Measurements from ENCODE around the gene ST3GAL2. TPM values are rescaled to one million over a fixed set of nuclear protein-coding genes. Genes with fewer than 3 reads are reported as not detected.

Gene ST3GAL2
- total and polyA plus RNA-seq, 8 donors, result 25.3 to 38.5 (median 30.6) TPM

DNA sequence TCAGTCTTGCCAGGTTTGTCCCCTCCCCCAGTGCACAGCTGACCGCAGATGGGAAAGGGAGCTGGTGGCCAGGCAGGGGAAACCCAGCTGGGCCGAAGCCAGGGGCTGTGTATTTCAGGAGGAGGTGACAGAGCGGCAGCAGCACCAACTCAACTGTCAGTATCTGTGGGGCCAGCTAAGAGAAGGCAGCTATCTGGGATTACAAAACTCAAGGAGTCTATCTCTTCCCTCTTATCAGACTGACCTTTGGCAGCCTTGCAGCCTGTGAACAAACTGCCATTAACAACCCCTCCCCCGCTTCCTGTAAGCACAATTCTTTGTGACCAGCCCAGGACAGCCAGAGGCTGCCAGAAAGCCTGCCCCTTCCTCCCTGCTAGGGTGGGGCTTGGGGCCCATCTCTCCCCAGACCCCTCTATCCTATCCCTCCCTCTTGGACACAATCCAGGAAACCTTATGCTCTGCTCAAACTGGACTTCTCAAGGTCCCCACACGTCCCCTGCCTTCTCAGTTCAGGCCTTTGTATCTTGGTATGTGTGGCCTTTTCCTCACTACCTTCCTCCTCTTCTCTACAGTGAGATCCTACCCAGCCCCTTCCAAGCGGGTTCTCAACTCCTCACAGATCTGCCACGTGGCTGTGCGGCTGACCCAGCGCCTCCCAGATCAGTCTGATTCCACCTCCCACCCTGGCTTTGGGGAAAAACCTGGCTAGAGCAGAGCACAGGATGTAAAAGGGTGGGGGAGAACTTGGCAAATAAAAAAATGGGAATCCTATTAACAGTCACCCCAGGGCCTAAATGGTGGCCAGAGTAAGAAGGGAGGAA lies 10.5 kb downstream of the ST3GAL2 start:
- Histone ChIP-seq H3K36me3 (peaks cover 0 to 6% of the 10 kb centered on the region in 2 donors), H3K4me1 (peaks cover 54 to 100% of the 10 kb centered on the region in 2 donors), H3K9me3 (no peaks in the 10 kb centered on the region), H3K4me3 (no peak overlapping the region), H3K27ac (peak overlapping the region; percentile 85 to 95), H3K27me3 (no peaks in the 10 kb centered on the region)
- ATAC-seq (peak; percentile 82), DNase-seq (peak; percentile 92 to 96 (median 95))
- TF ChIP-seq, protein P1, sequence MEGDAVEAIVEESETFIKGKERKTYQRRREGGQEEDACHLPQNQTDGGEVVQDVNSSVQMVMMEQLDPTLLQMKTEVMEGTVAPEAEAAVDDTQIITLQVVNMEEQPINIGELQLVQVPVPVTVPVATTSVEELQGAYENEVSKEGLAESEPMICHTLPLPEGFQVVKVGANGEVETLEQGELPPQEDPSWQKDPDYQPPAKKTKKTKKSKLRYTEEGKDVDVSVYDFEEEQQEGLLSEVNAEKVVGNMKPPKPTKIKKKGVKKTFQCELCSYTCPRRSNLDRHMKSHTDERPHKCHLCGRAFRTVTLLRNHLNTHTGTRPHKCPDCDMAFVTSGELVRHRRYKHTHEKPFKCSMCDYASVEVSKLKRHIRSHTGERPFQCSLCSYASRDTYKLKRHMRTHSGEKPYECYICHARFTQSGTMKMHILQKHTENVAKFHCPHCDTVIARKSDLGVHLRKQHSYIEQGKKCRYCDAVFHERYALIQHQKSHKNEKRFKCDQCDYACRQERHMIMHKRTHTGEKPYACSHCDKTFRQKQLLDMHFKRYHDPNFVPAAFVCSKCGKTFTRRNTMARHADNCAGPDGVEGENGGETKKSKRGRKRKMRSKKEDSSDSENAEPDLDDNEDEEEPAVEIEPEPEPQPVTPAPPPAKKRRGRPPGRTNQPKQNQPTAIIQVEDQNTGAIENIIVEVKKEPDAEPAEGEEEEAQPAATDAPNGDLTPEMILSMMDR (IDR thresholded peaks at IDR 0.05), result no peak
- intact Hi-C loops (cut with DNase I), result no loop called here

DNA sequence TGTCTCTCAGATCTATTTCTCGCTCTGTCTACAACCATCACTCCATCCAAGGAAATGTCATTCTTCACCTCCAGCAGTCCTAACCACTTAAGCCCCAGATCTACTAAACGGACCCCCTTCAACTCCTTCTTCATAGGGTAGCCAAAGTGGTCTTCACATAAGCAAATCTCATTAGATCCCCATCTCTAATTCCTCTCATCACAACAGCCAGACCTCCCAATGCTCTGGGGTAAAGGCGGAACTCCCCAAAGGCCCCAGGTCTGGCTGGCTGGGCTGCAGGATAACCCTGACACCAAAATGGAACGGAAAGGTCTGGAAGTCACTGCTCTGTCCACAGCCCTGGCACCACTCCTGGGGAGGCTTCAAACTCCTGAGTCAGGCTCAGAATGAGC lies 11.1 kb downstream of the ST3GAL2 start:
- H3K36me3 ChIP-seq, result peaks cover 0 to 6% of the 10 kb centered on the region in 2 donors
- intact Hi-C loops (cut with DNase I), result no loop called here
- no peak for DNase-seq

DNA sequence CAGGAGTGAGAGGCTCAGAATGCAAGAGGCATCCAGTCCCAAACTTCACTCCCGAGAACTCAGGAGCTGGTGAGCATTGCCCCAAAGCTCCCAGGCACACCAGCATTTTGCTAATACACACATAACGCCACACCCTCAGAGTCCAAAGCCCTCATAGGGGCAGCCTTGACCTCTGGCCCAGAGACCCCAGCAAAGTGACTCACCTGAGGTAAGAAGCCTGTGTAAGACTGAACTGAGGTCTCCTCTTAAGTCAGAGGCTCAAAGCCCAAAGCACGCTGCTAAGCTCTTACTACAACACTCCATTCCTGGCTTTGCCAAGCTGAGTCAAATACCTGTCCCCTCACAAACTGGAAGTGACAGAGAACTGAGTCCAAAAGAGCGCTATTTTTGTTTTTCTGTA lies 16.4 kb downstream of the ST3GAL2 start:
- intact Hi-C loops (cut with DNase I), result no loop called here
- ATAC-seq (no peak), DNase-seq (no peak)
- Histone ChIP-seq H3K27me3 (no peaks in the 10 kb centered on the region), H3K4me3 (no peak overlapping the region), H3K4me1 (peaks cover 3 to 98% of the 10 kb centered on the region in 2 donors), H3K9me3 (no peaks in the 10 kb centered on the region), H3K36me3 (peaks cover 0 to 6% of the 10 kb centered on the region in 2 donors), H3K27ac (peak overlapping the region in 1 of 2 donors; percentile 90)
- TF ChIP-seq, protein P1 (IDR thresholded peaks at IDR 0.05), result no peak

More for the DNA sequence above, 11.1 kb downstream of the ST3GAL2 start:
- no peak for ATAC-seq
- peak overlapping the region; percentile 85 to 95 for H3K27ac ChIP-seq
- TF ChIP-seq, protein P1 (IDR thresholded peaks at IDR 0.05), result no peak
- no peaks in the 10 kb centered on the region for H3K27me3 ChIP-seq
- H3K9me3 ChIP-seq, result no peaks in the 10 kb centered on the region
- H3K4me1 ChIP-seq, result peaks cover 47 to 100% of the 10 kb centered on the region in 2 donors
- H3K4me3 ChIP-seq, result no peak overlapping the region

DNA sequence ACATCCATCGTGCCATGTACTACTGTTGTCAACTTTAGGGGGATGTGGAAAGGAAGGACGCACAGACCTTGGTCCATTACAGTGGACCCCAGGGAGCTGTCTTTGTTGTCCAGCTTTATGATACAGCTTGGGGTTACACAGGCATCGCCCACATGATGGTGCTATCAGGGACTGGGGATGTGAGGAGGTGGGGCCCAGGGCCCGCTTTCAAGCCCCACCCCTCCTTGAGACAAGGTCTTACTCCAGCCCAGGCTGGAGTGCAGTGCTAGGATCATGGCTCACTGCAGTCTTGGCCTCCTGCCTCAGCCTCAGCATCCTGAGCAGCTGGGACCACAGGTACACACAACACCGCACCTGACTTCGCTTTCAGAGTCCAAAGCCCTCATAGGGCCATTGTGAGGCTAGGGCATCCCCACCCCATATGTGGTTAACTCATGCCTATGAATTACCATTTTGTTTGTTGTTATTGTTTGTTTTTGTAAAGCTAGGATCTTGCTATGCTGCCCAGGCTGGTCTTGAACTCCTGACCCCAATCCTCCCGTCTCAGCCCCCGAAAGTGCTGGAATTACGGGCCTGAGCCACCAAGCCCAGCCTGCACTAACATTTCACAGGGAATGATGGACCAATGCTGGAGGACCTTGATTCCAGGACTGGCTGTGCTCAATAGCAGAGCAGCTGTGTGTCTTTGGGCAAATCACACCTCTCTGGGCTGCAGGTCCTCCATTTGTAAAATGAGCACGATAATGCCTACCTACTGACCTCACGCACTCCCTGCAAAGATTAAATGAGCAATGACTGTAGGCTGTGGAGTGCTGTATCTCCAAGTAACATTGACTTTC lies 17.2 kb downstream of the ST3GAL2 start:
- TF ChIP-seq, protein P1 (IDR thresholded peaks at IDR 0.05), result no peak

DNA sequence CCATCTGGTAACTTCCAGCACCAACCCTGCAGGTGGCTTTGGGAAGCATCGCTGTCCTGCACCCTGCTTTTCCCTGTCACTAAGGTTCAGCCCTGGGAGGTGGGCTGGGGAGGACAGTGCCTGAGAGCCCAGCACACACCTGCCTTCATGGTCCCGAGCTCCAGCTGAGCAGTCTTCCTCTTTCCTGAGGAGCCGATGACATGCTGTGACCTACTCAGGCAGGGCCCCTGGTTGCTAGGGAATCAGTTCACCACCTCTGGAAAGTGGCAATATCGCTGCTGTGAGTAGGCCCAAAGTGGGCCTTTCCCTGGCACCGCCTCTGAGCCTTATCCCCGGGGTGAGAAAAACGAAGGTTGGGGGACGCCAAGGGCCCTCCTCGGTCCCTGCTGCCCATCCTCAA lies 17.9 kb downstream of the ST3GAL2 start:
- no peak for ATAC-seq
- no peaks in the 10 kb centered on the region for H3K9me3 ChIP-seq
- no peaks in the 10 kb centered on the region for H3K27me3 ChIP-seq
- H3K4me3 ChIP-seq, result no peak overlapping the region
- TF ChIP-seq, protein P1 (IDR thresholded peaks at IDR 0.05), result no peak
- DNase-seq, result no peak
- peaks cover 3 to 83% of the 10 kb centered on the region in 2 donors for H3K4me1 ChIP-seq
- H3K36me3 ChIP-seq, result peaks cover 0 to 6% of the 10 kb centered on the region in 2 donors
- intact Hi-C loops (cut with DNase I), result no loop called here
- H3K27ac ChIP-seq, result no peak overlapping the region

More for the DNA sequence above, 17.2 kb downstream of the ST3GAL2 start:
- no peak overlapping the region for H3K4me3 ChIP-seq
- intact Hi-C loops (cut with DNase I), result no loop called here
- ATAC-seq (no peak), DNase-seq (no peak)
- H3K9me3 ChIP-seq, result no peaks in the 10 kb centered on the region
- H3K27me3 ChIP-seq, result no peaks in the 10 kb centered on the region
- H3K4me1 ChIP-seq, result peaks cover 3 to 90% of the 10 kb centered on the region in 2 donors
- H3K36me3 ChIP-seq, result peaks cover 0 to 6% of the 10 kb centered on the region in 2 donors
- peak overlapping the region in 1 of 2 donors; percentile 90 for H3K27ac ChIP-seq

All from left lung (tissue), 10 donors.